ENCODE measurements around the gene NUDT3. TPM values are rescaled to one million over a fixed set of nuclear protein-coding genes. Genes with fewer than 3 reads are reported as not detected.
"Not testable (repeated sequence)": the region's sequence is repeated elsewhere in the genome, so short reads cannot be mapped to it uniquely, and the experiment has no call there.

NUDT3 gene
- total RNA-seq, 2 donors from 2014 or later = 28.9 to 30.8 TPM

DNA sequence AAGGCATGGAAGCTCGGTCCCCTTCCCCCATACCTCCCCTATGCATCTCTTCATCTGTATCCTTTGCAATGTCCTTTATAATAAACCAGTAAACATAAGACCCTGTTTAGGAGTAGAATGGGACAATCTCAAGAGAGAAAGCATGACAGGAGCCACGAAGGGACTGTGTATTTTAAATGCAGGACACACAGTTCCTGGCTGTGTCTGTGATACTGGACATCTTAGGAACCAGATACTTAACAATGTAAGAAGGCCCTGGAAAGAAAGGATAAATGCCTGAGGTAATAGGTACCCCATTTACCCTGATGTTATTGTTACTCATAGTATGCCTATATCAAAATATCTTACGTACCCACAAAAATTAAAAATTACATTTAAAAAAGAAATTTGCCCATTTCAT is 36.6 kb downstream of the NUDT3 start:
- intact Hi-C loops (cut with DNase I) = no loop called here
- H3K9me3 ChIP-seq = no peaks in the 10 kb centered on the region
- no peaks in the 10 kb centered on the region for H3K36me3 ChIP-seq
- TF ChIP-seq POLR2A (IDR thresholded peaks at IDR 0.05) (no peak), POLR2AphosphoS5 (IDR thresholded peaks at IDR 0.05) (no peak)
- TF ChIP-seq, protein P1, sequence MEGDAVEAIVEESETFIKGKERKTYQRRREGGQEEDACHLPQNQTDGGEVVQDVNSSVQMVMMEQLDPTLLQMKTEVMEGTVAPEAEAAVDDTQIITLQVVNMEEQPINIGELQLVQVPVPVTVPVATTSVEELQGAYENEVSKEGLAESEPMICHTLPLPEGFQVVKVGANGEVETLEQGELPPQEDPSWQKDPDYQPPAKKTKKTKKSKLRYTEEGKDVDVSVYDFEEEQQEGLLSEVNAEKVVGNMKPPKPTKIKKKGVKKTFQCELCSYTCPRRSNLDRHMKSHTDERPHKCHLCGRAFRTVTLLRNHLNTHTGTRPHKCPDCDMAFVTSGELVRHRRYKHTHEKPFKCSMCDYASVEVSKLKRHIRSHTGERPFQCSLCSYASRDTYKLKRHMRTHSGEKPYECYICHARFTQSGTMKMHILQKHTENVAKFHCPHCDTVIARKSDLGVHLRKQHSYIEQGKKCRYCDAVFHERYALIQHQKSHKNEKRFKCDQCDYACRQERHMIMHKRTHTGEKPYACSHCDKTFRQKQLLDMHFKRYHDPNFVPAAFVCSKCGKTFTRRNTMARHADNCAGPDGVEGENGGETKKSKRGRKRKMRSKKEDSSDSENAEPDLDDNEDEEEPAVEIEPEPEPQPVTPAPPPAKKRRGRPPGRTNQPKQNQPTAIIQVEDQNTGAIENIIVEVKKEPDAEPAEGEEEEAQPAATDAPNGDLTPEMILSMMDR (IDR thresholded peaks at IDR 0.05) = no peak
- DNase-seq (ENCODE audit: low spot score) = no peak
- H3K27ac ChIP-seq = no peak overlapping the region
- WGBS = 74% methylated on average over 3 of the region's 3 CpGs
- H3K4me3 ChIP-seq = no peak overlapping the region
- H3K27me3 ChIP-seq (replicated peaks; ENCODE audit: insufficient read depth) = no peaks in the 10 kb centered on the region
- no peaks in the 10 kb centered on the region for H3K4me1 ChIP-seq (replicated peaks)

DNA sequence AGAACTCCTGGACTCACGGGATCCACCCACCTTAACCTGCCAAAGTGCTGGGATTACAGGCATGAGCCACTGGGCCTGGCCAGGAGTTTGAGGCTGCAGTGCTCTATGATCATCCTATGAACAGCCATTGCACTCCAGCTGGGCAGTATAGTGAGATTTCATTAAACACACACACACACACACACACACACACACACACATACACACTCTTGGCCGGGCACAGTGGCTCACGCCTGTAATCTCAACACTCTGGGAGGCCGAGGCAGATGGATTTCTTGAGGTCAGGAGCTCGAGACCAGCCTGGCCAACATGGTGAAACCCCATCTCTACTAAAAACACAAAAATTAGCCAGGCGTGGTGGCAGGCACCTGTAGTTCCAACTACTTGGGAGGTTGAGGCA is 38.2 kb downstream of the NUDT3 start:
- H3K27ac ChIP-seq; H3K9me3 ChIP-seq; H3K36me3 ChIP-seq; H3K4me3 ChIP-seq; DNase-seq (ENCODE audit: low spot score); intact Hi-C loops (cut with DNase I); H3K27me3 ChIP-seq (replicated peaks; ENCODE audit: insufficient read depth); H3K4me1 ChIP-seq (replicated peaks): not testable (repeated sequence)
- 96% methylated on average over 6 of the region's 6 CpGs for WGBS

DNA sequence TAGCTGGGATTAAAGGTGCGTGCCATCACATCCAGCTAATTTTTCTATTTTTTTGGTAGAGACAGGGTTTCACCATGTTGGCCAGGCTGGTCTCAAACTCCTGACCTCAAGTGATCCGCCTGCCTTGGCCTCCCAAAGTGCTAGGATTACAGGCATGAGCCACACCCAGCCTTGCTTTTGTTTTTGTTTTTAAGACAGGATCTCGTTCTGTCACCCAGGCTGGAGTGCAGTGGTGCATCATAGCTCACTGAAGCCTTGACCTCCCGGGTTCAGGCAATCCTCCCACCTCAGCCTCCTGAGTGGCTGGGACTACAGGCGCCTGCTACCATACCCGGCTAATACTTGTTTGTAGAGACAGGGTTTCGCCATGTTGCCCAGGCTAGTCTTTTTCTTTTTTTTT is 38.9 kb downstream of the NUDT3 start:
- H3K4me3 ChIP-seq; DNase-seq (ENCODE audit: low spot score); H3K9me3 ChIP-seq; H3K27me3 ChIP-seq (replicated peaks; ENCODE audit: insufficient read depth); H3K27ac ChIP-seq; H3K4me1 ChIP-seq (replicated peaks); H3K36me3 ChIP-seq; intact Hi-C loops (cut with DNase I): not testable (repeated sequence)
- 96% methylated on average over 7 of the region's 7 CpGs for WGBS

DNA sequence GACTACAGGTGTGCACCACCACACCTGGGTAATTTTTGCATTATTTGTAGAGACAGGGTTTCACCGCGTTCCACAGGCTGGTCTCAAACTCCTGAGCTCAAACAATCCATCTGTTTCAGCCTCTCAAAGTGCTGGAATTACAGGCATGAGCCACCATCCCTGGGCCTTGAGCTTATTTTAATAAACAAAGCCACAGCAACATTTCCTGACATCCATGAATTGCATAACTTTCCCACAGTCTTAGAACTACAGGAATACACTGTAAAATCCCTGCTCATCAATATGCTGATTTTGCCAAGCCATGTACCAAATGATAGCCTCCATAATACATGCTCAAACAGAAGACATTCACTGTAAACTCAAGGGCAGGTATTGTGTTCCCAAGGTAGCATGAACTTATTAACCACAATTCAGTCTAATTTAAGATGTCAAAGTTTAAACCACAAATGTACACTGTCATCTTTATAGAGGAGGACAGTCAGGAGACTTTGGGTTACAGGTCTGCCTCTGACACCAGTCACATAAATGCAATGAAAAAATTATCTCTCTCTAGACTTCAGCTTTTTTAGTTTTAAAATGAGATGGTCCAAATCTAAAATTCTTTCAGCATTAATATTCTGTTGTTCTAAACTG is 40.0 kb downstream of the NUDT3 start:
- intact Hi-C loops (cut with DNase I) = no loop called here
- WGBS = 76% methylated on average over 2 of the region's 2 CpGs
- no peak overlapping the region for H3K27ac ChIP-seq
- no peaks in the 10 kb centered on the region for H3K4me1 ChIP-seq (replicated peaks)
- no peaks in the 10 kb centered on the region for H3K36me3 ChIP-seq
- H3K4me3 ChIP-seq = no peak overlapping the region
- no peaks in the 10 kb centered on the region for H3K27me3 ChIP-seq (replicated peaks; ENCODE audit: insufficient read depth)
- no peak for TF ChIP-seq POLR2A (IDR thresholded peaks at IDR 0.05)
- TF ChIP-seq POLR2AphosphoS5 (IDR thresholded peaks at IDR 0.05) = no peak
- TF ChIP-seq, protein P1 (IDR thresholded peaks at IDR 0.05) = no peak
- DNase-seq (ENCODE audit: low spot score) = no peak
- no peaks in the 10 kb centered on the region for H3K9me3 ChIP-seq

DNA sequence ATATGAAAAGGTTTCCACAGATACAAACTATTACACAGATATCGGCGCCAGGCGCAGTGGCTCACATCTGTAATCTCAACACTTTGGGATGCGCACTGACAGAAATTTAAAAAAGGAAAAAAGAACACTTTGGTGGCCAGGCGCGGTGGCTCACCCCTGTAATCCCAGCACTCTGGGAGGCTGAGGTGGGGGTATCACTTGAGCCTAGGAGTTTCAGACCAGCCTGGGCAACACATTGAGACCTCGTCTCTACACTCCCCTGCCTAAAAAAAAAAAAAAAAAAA is 41.6 kb downstream of the NUDT3 start:
- intact Hi-C loops (cut with DNase I) = no loop called here
- no peak overlapping the region for H3K27ac ChIP-seq
- TF ChIP-seq POLR2AphosphoS5 (IDR thresholded peaks at IDR 0.05) (no peak), POLR2A (IDR thresholded peaks at IDR 0.05) (no peak)
- TF ChIP-seq, protein P1 (IDR thresholded peaks at IDR 0.05) = no peak
- DNase-seq (ENCODE audit: low spot score) = no peak
- no peaks in the 10 kb centered on the region for H3K36me3 ChIP-seq
- no peaks in the 10 kb centered on the region for H3K9me3 ChIP-seq
- H3K27me3 ChIP-seq (replicated peaks; ENCODE audit: insufficient read depth) = no peaks in the 10 kb centered on the region
- no peak overlapping the region for H3K4me3 ChIP-seq
- whole genome bisulfite sequencing = 79% methylated on average over 7 of the region's 7 CpGs
- no peaks in the 10 kb centered on the region for H3K4me1 ChIP-seq (replicated peaks)

DNA sequence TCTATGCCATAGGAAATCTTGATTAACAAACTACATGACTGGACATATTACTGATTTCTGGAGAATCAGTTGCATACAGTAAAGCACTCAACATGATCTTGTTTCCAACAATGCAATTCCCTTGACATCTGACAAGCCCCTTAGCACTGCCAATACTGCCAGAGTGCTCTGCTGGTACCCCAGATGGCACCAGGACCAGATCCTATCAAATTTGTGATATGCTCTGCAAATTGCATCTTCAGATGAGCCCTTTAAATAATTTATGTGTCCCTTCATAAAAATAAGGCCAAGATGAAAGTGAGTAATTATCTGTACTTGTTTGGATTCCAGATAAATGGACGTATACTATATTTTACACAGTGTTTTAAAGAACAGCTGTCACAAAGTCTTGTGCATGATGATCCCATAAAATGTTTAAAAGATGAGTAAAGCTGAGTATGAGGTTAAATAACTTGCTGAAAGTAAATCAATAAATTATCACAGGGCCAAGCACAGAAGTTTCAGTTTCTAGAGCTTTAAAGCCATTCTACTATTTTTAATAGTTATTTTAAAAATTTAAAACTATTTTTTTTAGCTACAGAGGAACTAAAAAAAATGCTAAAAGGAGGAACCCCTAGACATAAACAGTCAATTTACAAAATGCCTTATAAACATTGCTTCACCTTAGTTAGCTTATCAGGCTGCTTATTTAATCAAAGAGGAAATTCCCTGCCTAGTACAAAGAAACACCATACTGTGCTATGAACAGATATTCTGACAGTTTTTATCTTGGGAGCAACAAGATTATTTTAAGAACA is 42.1 kb downstream of the NUDT3 start:
- 7% methylated on average over 1 of the region's 1 CpG for WGBS
- no peak for DNase-seq (ENCODE audit: low spot score)
- Histone ChIP-seq H3K27me3 (replicated peaks; ENCODE audit: insufficient read depth) (no peaks in the 10 kb centered on the region), H3K36me3 (no peaks in the 10 kb centered on the region), H3K4me3 (no peak overlapping the region), H3K27ac (no peak overlapping the region), H3K4me1 (replicated peaks) (no peaks in the 10 kb centered on the region), H3K9me3 (no peaks in the 10 kb centered on the region)
- TF ChIP-seq, protein P1 (IDR thresholded peaks at IDR 0.05) = no peak
- TF ChIP-seq POLR2AphosphoS5 (IDR thresholded peaks at IDR 0.05) = no peak
- no peak for TF ChIP-seq POLR2A (IDR thresholded peaks at IDR 0.05)
- intact Hi-C loops (cut with DNase I) = no loop called here
